Neuronal stem cell (in vitro differentiated cells): ENCODE results near the gene GATAD2A.
A peak's percentile ranks its signal among the peaks of the same experiment; 100 is the strongest.

Experiments used
- DNase-seq: peaks from one replicate; pipeline ENCODE4 v3.0.0-alpha.2; 2013; ENCODE audit warnings: low spot score
- H2AFZ ChIP-seq: one replicate; pipeline ENCODE4 v1.6.1; 2013; ENCODE audit warnings: mild to moderate bottlenecking, low read length, inconsistent platforms
- H2AK5ac ChIP-seq: 2 replicates; pipeline ENCODE4 v1.6.1; 2013; ENCODE audit warnings: low read depth, mild to moderate bottlenecking, inconsistent platforms, low read length, moderate library complexity, mixed read lengths
- H2BK120ac ChIP-seq: 2 replicates; pipeline ENCODE4 v1.6.1; 2013; ENCODE audit warnings: low read depth, mild to moderate bottlenecking, inconsistent platforms, low read length, moderate library complexity, mixed read lengths
- H2BK12ac ChIP-seq: one replicate; pipeline ENCODE4 v1.6.1; 2013; ENCODE audit warnings: low read length, inconsistent platforms
- H2BK15ac ChIP-seq: 2 replicates; pipeline ENCODE4 v1.6.1; 2013; ENCODE audit warnings: mild to moderate bottlenecking, low read length, inconsistent platforms, mixed read lengths
- H2BK5ac ChIP-seq: one replicate; pipeline ENCODE4 v1.6.1; 2013; ENCODE audit warnings: inconsistent platforms, mild to moderate bottlenecking, low read length, moderate library complexity
- H3K14ac ChIP-seq: one replicate; pipeline ENCODE4 v1.6.1; 2013; ENCODE audit warnings: low read length, inconsistent platforms
- H3K18ac ChIP-seq: 2 replicates; pipeline ENCODE4 v1.6.1; 2013; ENCODE audit warnings: low read length, inconsistent platforms
- H3K23ac ChIP-seq: 2 replicates; pipeline ENCODE4 v1.6.1; 2013; ENCODE audit warnings: low read depth, mild to moderate bottlenecking, mixed read lengths, low read length, inconsistent platforms; ENCODE audit not compliant: poor library complexity
- H3K27ac ChIP-seq: replicated peaks from 3 replicates; pipeline ENCODE4 v1.5.1; 2013; ENCODE audit warnings: low read length, inconsistent platforms
- H3K27me3 ChIP-seq, 3 experiments: 2 replicates each; pipeline ENCODE4 v1.6.1; 2013; ENCODE audit warnings: low read length in 3 of 3, mild to moderate bottlenecking in 2 of 3, inconsistent platforms in 1 of 3, low read depth in 1 of 3, mixed read lengths in 1 of 3, moderate library complexity in 1 of 3; ENCODE audit not compliant: control insufficient read depth in 3 of 3, insufficient read depth in 3 of 3
- H3K36me3 ChIP-seq, 2 donors: replicated peaks in 1 of 2; 2 replicates each; pipeline ENCODE4 v1.6.1; 2013; ENCODE audit warnings: low read length in 2 of 2; ENCODE audit not compliant: control insufficient read depth in 2 of 2, insufficient read depth in 2 of 2
- H3K4ac ChIP-seq: 2 replicates; pipeline ENCODE4 v1.6.1; 2013; ENCODE audit warnings: inconsistent platforms, mild to moderate bottlenecking, low read length, moderate library complexity
- H3K4me1 ChIP-seq, 2 donors: 1 replicate in 1 of 2; 2 replicates in 1 of 2; pipeline ENCODE4 v1.6.1; 2013; ENCODE audit warnings: low read length in 2 of 2, low read depth in 1 of 2; ENCODE audit not compliant: control insufficient read depth in 2 of 2, insufficient read depth in 1 of 2
- H3K4me2 ChIP-seq: one replicate; pipeline ENCODE4 v1.6.1; 2013; ENCODE audit warnings: mild to moderate bottlenecking, low read length, inconsistent platforms; ENCODE audit not compliant: insufficient read depth, poor library complexity, severe bottlenecking
- H3K4me3 ChIP-seq, 2 donors: 2 replicates each; pipeline ENCODE4 v1.5.1; 2013; ENCODE audit warnings: low read length in 2 of 2, mild to moderate bottlenecking in 2 of 2, inconsistent platforms in 1 of 2, moderate library complexity in 1 of 2
- H3K79me1 ChIP-seq: one replicate; pipeline ENCODE4 v1.6.1; 2013; ENCODE audit warnings: low read depth, mild to moderate bottlenecking, inconsistent platforms, low read length, moderate library complexity
- H3K9ac ChIP-seq: one replicate; pipeline ENCODE4 v1.6.1; 2013; ENCODE audit warnings: mild to moderate bottlenecking, low read depth, low read length, inconsistent platforms; ENCODE audit not compliant: poor library complexity
- H3K9me3 ChIP-seq, 2 donors: replicated peaks in 1 of 2; 2 replicates each; pipeline versions ENCODE3 to v1.6.1; 2013; ENCODE audit warnings: low read length in 2 of 2, mild to moderate bottlenecking in 2 of 2, inconsistent platforms in 1 of 2, low read depth in 1 of 2, mixed read lengths in 1 of 2, moderate library complexity in 1 of 2; ENCODE audit not compliant: control insufficient read depth in 2 of 2, insufficient read depth in 1 of 2
- H4K8ac ChIP-seq: one replicate; pipeline ENCODE4 v1.6.1; 2013; ENCODE audit warnings: low read depth, mild to moderate bottlenecking, inconsistent platforms, low read length, moderate library complexity
- H4K91ac ChIP-seq: one replicate; pipeline ENCODE4 v1.6.1; 2013; ENCODE audit warnings: low read length, low read depth, mild to moderate bottlenecking, inconsistent platforms; ENCODE audit not compliant: poor library complexity
- WGBS, 2 donors: extraction: QIAGEN DNeasy Blood & Tissue Kit; methylation state at CpG; one replicate each; pipeline ENCODE4 v1.1.7; 2013; ENCODE audit warnings: missing lambda C conversion rate in 2 of 2, mixed read lengths in 1 of 2; ENCODE audit not compliant: insufficient read length in 2 of 2, insufficient replicate concordance in 1 of 2; ENCODE audit errors: extremely low coverage in 2 of 2; 5-methylcytosine and 5-hydroxymethylcytosine counted together

Gene GATAD2A

DNA sequence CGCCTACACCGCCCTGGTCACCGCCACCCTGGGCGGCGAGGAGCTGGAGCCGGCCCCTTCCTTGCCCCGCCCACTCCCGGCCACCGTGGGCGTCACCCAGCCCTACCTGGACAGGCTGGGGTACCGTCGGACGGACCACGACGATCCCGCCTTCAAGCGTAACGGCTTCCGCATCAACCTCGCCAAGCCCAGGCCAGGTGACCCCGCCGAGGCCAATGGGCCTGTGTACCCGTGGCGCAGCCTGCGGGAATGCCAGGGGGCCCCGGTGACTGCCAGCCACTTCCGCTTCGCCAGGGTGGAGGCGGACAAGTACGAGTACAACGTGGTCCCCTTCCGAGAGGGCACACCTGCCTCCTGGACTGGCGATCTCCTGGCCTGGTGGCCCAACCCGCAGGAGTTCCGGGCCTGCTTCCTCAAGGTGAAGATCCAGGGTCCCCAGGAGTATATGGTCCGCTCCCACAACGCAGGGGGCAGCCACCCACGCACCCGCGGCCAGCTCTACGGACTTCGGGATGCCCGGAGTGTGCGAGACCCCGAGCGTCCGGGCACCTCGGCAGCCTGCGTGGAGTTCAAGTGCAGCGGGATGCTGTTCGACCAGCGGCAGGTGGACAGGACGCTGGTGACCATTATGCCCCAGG, 139.6 kb downstream of the GATAD2A start:
- H2AK5ac ChIP-seq: peak overlapping the region; percentile 74
- H3K79me1 ChIP-seq: no peaks in the 10 kb centered on the region
- H3K36me3 ChIP-seq: no peaks in the 10 kb centered on the region
- no peak overlapping the region for H2AFZ ChIP-seq
- H3K4me1 ChIP-seq: peaks cover 0 to 2% of the 10 kb centered on the region in 2 donors
- H3K4me2 ChIP-seq: no peak overlapping the region
- no peak overlapping the region for H3K18ac ChIP-seq
- H3K9me3 ChIP-seq: no peaks in the 10 kb centered on the region
- no peak overlapping the region for H2BK15ac ChIP-seq
- H4K8ac ChIP-seq: no peak overlapping the region
- no peak overlapping the region for H3K14ac ChIP-seq
- no peak overlapping the region for H2BK120ac ChIP-seq
- no peak overlapping the region for H4K91ac ChIP-seq
- WGBS, 2 donors: no CpG with 5 or more reads among the region's 53 CpGs
- peak overlapping the region; percentile 5 for H2BK5ac ChIP-seq
- H3K4me3 ChIP-seq: no peak overlapping the region
- no peak for DNase-seq
- no peak overlapping the region for H3K4ac ChIP-seq
- no peak overlapping the region for H3K27ac ChIP-seq
- H3K23ac ChIP-seq: peak overlapping the region; percentile 80
- H3K27me3 ChIP-seq: peaks cover 0 to 11% (median 0%) of the 10 kb centered on the region in 3 experiments
- peak overlapping the region; percentile 58 for H2BK12ac ChIP-seq
- no peak overlapping the region for H3K9ac ChIP-seq

DNA sequence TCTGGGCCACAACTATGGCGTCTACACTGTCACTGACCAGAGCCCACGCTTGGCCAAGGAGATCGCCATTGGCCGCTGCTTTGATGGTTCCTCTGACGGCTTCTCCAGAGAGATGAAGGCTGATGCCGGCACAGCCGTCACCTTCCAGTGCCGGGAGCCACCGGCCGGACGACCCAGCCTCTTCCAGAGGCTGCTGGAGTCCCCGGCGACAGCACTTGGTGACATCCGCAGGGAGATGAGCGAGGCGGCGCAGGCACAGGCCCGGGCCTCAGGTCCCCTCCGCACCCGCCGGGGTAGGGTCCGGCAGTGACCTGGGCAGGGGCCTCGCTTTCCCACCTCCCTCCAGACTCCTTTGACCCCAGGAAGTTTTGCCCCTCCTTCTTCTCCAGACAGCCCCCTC, 140.2 kb downstream of the GATAD2A start:
- H2BK15ac ChIP-seq: no peak overlapping the region
- WGBS, 2 donors: no CpG with 5 or more reads among the region's 23 CpGs

DNA sequence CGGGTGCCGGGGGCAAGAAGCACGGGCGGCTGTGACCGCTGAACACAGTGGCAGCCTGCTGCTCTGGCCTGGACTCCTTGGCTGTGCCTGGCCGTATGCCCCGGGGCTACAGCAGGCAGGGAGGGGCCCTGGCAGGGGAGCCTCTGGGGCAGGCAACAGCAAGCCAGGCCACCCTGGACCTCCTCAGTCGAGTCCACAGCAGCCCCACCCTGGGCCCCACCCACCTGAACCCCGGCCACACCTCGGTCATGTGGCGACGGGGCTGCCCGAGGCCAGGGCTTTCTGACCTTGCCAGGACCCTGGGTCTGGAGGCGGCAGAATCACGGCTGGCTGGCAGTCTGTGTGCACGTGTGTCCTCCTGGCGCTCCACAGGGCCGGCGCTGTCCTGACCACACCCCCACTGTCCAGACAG, 141.3 kb downstream of the GATAD2A start:
- no peak for DNase-seq
- no peaks in the 10 kb centered on the region for H3K27me3 ChIP-seq

More for the DNA sequence above, 140.2 kb downstream of the GATAD2A start:
- Histone ChIP-seq H3K4me2 (no peak overlapping the region), H2BK12ac (no peak overlapping the region), H3K4me1 (peaks cover 0 to 2% of the 10 kb centered on the region in 2 donors), H2BK120ac (no peak overlapping the region), H3K79me1 (no peaks in the 10 kb centered on the region), H4K91ac (no peak overlapping the region), H3K4ac (no peak overlapping the region), H3K36me3 (no peaks in the 10 kb centered on the region), H3K9me3 (no peaks in the 10 kb centered on the region), H3K27ac (no peak overlapping the region), H3K4me3 (no peak overlapping the region), H2BK5ac (no peak overlapping the region), H3K27me3 (peaks cover 0 to 7% (median 0%) of the 10 kb centered on the region in 3 experiments), H3K9ac (no peak overlapping the region), H3K18ac (no peak overlapping the region), H3K14ac (no peak overlapping the region), H2AK5ac (no peak overlapping the region), H4K8ac (no peak overlapping the region), H2AFZ (no peak overlapping the region), H3K23ac (no peak overlapping the region)
- DNase-seq: no peak

DNA sequence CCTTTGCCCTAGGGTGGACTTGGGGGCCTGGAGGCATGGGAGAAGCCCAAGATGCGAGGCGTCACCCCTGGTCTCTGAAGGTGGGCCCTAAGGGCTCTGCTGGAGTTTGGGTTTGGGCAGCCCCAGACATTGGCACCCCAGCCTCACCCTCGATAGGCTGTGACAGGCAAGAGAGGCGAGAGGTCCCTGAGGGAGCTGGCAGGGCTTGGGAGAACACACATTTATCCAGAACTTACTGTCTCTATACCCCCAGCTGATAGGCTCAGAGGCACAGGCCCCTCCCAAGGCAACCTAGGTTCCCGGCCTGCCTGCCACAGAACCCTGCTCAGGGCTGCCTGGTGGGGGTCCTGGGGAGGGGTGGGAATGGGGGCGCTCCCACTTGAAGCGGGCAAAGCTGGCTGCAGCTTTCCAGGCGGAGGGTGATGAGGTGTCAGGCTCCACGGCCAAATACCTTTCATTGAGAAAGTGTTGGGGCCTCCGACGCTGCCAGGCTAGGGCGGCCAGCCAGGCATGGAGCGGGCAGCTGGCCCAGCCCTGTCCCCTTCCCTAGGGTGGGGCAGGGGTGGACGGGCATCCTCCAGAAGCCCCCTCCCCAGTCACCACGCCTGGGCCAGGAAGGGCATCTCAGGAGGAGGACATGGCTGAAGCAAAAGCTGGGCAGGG, 142.3 kb downstream of the GATAD2A start:
- Histone ChIP-seq H2BK5ac (peak overlapping the region; percentile 60), H3K4me1 (peaks cover 0 to 2% of the 10 kb centered on the region in 2 donors), H3K14ac (peak overlapping the region; percentile 82), H4K8ac (no peak overlapping the region), H3K4ac (no peak overlapping the region), H3K18ac (peak overlapping the region; percentile 71), H3K36me3 (no peaks in the 10 kb centered on the region), H4K91ac (no peak overlapping the region), H3K9me3 (no peaks in the 10 kb centered on the region), H2BK15ac (no peak overlapping the region), H2AK5ac (peak overlapping the region; percentile 84), H2AFZ (no peak overlapping the region), H3K27ac (no peak overlapping the region), H2BK120ac (no peak overlapping the region), H3K9ac (no peak overlapping the region), H3K79me1 (no peaks in the 10 kb centered on the region), H3K27me3 (no peaks in the 10 kb centered on the region), H3K4me3 (no peak overlapping the region), H3K4me2 (no peak overlapping the region), H3K23ac (peak overlapping the region; percentile 85), H2BK12ac (no peak overlapping the region)
- no peak for DNase-seq
- WGBS, 2 donors: no CpG with 5 or more reads among the region's 15 CpGs

More for the DNA sequence above, 141.3 kb downstream of the GATAD2A start:
- H3K36me3 ChIP-seq: no peaks in the 10 kb centered on the region
- no peak overlapping the region for H3K14ac ChIP-seq
- H3K18ac ChIP-seq: peak overlapping the region; percentile 80
- peak overlapping the region; percentile 53 for H2BK5ac ChIP-seq
- peaks cover 0 to 2% of the 10 kb centered on the region in 2 donors for H3K4me1 ChIP-seq
- no peak overlapping the region for H3K27ac ChIP-seq
- H2BK15ac ChIP-seq: no peak overlapping the region
- H2BK12ac ChIP-seq: no peak overlapping the region
- H4K8ac ChIP-seq: no peak overlapping the region
- H2AFZ ChIP-seq: no peak overlapping the region
- H3K9me3 ChIP-seq: no peaks in the 10 kb centered on the region
- peak overlapping the region; percentile 77 for H3K9ac ChIP-seq
- H4K91ac ChIP-seq: no peak overlapping the region
- no peak overlapping the region for H3K4me3 ChIP-seq
- H3K4me2 ChIP-seq: no peak overlapping the region
- peak overlapping the region; percentile 65 for H3K23ac ChIP-seq
- no peak overlapping the region for H3K4ac ChIP-seq
- H2BK120ac ChIP-seq: peak overlapping the region; percentile 31
- H2AK5ac ChIP-seq: peak overlapping the region; percentile 84
- WGBS, 2 donors: no CpG with 5 or more reads among the region's 19 CpGs
- H3K79me1 ChIP-seq: no peaks in the 10 kb centered on the region
